ENCODE results near the gene AKT1.

AKT1 gene

GRCh38 chr14:104782086-104782807 is 13.3 kb downstream of the AKT1 start:
- in situ Hi-C loops (cut with MboI; ENCODE audit: low pct_unique_long_range_greater_than_20kb, low sequenced_read_pairs, unreplicated experiment), result no loop called here
- TF ChIP-seq CTCF (IDR thresholded peaks at IDR 0.05; ENCODE audit: extremely low read depth, insufficient read depth, missing control alignments), result no peak

DNA sequence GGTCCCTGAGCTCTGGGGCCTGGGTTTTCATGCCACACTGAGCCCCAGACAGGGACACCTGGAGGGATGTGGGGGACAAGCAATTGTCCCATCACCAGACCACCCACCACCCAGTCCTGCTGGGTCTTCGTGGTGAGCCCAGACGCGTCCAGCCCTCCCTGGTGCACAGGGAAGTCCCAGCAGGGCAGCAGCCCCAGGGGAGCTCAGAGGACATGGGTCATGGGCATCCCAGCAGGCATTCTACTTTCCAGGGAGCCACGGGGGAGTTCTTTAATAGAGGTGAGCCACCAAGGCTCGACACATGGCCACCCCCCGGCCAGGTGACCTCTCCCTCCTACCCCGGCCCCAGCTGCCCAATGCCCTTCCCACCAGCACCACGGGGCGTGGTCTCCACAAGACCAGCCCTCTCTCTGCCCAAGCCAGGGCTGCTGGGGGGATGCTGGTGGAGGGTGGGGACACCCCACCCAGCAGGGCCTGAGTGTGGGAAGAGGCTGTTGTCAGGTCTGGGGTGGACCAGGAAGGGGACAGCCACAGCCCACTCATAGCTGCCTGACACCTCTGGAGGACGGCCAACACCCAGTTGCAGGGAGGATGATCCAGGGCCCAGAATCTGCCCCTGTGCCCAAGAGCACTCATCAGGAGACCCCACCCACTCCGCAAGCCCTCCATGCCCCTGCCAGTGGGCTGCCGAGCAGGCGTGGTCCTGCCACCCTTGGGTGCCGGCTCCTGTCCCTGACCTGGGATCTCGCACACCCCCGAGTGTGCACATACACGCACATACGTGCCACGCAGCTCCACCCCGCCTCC is 14.1 kb downstream of the AKT1 start:
- in situ Hi-C loops (cut with MboI; ENCODE audit: low pct_unique_long_range_greater_than_20kb, low sequenced_read_pairs, unreplicated experiment), result no loop called here
- no peak for TF ChIP-seq CTCF (IDR thresholded peaks at IDR 0.05; ENCODE audit: extremely low read depth, insufficient read depth, missing control alignments)
- no peak for DNase-seq (ENCODE audit: low spot score)

More at GRCh38 chr14:104782086-104782807, 13.3 kb downstream of the AKT1 start:
- DNase-seq (ENCODE audit: low spot score), result no peak

DNA sequence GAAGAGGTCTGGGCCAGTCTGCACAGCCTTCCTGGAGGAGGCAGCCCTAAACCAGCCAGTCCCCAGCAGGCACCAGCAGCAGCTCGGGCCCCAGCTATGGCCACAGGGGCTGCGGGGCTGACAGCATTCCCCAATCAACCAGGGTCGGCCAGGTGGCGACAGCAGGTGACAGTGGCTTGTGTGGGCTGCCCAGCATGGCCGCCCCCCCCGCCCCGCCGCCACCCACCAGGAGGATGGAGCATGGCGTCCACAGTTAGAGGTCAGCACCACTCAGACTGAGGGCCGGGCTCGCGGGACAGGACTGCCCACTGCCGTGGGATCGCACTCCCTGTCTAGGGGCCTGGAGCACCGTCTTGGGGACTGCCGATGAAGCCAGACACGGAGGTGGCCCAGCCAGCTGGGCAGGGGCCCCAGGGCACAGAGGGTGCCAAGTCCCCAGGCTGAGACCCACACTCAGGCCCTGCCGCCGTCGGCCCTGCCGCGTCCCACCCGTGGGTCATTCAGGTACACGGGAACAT is 15.0 kb downstream of the AKT1 start:
- TF ChIP-seq CTCF (IDR thresholded peaks at IDR 0.05; ENCODE audit: extremely low read depth, insufficient read depth, missing control alignments), result no peak
- in situ Hi-C loops (cut with MboI; ENCODE audit: low pct_unique_long_range_greater_than_20kb, low sequenced_read_pairs, unreplicated experiment), result no loop called here
- no peak for DNase-seq (ENCODE audit: low spot score)

DNA sequence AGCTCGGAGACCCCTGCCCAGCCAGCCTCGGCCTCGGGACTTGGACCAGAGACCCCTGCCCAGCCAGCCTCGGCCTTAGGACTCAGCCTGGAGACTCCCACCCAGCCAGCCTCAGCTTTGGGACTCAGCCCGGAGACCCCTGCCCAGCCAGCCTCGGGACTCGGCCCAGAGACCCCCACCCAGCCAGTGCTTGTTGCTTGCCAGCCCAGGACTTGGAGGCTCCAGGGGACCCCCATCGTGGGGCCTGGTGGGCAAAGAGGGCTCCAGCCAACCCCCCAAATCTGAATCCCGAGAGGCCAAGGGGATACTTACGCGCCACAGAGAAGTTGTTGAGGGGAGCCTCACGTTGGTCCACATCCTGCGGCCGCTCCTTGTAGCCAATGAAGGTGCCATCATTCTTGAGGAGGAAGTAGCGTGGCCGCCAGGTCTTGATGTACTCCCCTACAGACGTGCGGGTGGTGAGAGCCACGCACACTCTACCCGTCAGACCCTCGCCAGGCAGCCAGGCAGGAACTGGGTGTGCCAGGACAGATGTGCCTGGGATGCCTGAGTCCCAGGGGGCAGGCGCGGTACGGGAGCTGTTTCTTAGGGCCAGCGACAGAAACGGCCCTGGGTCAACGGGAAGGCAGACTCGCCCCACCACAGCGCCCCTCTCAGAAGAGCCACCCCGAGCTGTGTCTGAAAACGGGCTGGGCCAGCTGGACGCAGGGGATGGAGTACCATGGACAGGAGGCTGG is 15.6 kb downstream of the AKT1 start:
- TF ChIP-seq CTCF (IDR thresholded peaks at IDR 0.05; ENCODE audit: extremely low read depth, insufficient read depth, missing control alignments), result no peak
- DNase-seq (ENCODE audit: low spot score), result no peak
- in situ Hi-C loops (cut with MboI; ENCODE audit: low pct_unique_long_range_greater_than_20kb, low sequenced_read_pairs, unreplicated experiment), result no loop called here

- no peak for TF ChIP-seq CTCF (IDR thresholded peaks at IDR 0.05; ENCODE audit: extremely low read depth, insufficient read depth, missing control alignments)
- in situ Hi-C loops (cut with MboI; ENCODE audit: low pct_unique_long_range_greater_than_20kb, low sequenced_read_pairs, unreplicated experiment), result no loop called here
- no peak for DNase-seq (ENCODE audit: low spot score)
These were observed 16.7 kb downstream of the AKT1 start for GRCh38 chr14:104778694-104779331.

GRCh38 chr14:104777808-104778249 is 17.7 kb downstream of the AKT1 start:
- in situ Hi-C loops (cut with MboI; ENCODE audit: low pct_unique_long_range_greater_than_20kb, low sequenced_read_pairs, unreplicated experiment), result no loop called here

More at GRCh38 chr14:104777808-104778249, 17.7 kb downstream of the AKT1 start:
- TF ChIP-seq CTCF (IDR thresholded peaks at IDR 0.05; ENCODE audit: extremely low read depth, insufficient read depth, missing control alignments), result no peak
- DNase-seq (ENCODE audit: low spot score), result no peak
